WTC11 (cell line): ENCODE results near the gene PSME4. TPM values are rescaled to one million over a fixed set of nuclear protein-coding genes. Genes with fewer than 3 reads are reported as not detected.

Experiments used
- ATAC-seq: fragments of 200-7000 bp; cut with Tn5 transposase; 2 replicates; pipeline ENCODE4 v1.10.0; 2021; ENCODE audit warnings: mild to moderate bottlenecking, moderate library complexity
- CTCF ChIA-PET: fragments of 300-600 bp; sonication (Branson Sonifier 250); formaldehyde crosslinking; loops from one replicate; lab custom pipeline; 2021; ENCODE audit warnings: antibody characterized with exemption; lab: Charles Lee
- POLR2A ChIA-PET: fragments of 350-600 bp; sonication (Branson Sonifier 250); formaldehyde crosslinking; loops from one replicate; lab custom pipeline; 2021; ENCODE audit warnings: antibody characterized with exemption; lab: Charles Lee
- DNase-seq: peaks from one replicate; pipeline ENCODE4 v3.0.0; 2021; ENCODE audit warnings: low spot score
- H3K27ac Mint-ChIP-seq: 2 replicates; pipeline ENCODE4 v1.8.0; 2021; ENCODE audit warnings: mixed read lengths
- H3K27me3 Mint-ChIP-seq: 2 replicates; pipeline ENCODE4 v1.8.0; 2021; ENCODE audit warnings: low read depth, mild to moderate bottlenecking, moderate library complexity, mixed read lengths
- H3K36me3 Mint-ChIP-seq: 2 replicates; pipeline ENCODE4 v1.8.0; 2021; ENCODE audit warnings: mixed read lengths
- H3K4me1 Mint-ChIP-seq: 2 replicates; pipeline ENCODE4 v1.8.0; 2022; ENCODE audit warnings: mixed read lengths
- H3K4me3 Mint-ChIP-seq: 2 replicates; pipeline ENCODE4 v1.8.0; 2021; ENCODE audit warnings: mild to moderate bottlenecking, moderate library complexity, mixed read lengths
- H3K9me3 Mint-ChIP-seq: 2 replicates; pipeline ENCODE4 v1.8.0; 2021; ENCODE audit warnings: mixed read lengths
- AR ChIP-seq: fragments of 250-450 bp; sonication (Bioruptor Pico); IDR thresholded peaks from 2 replicates; pipeline ENCODE4 v1.9.0; 2021; ENCODE audit warnings: mild to moderate bottlenecking
- CDX4 ChIP-seq: fragments of 250-450 bp; sonication (Bioruptor Pico); IDR thresholded peaks from 2 replicates; pipeline ENCODE4 v1.9.0; 2021; ENCODE audit warnings: moderate library complexity, mild to moderate bottlenecking, inconsistent platforms, borderline replicate concordance
- CREB1 ChIP-seq: sonication (generic); formaldehyde crosslinking; IDR thresholded peaks from 2 replicates; pipeline ENCODE4 v1.8.0; 2023; ENCODE audit warnings: mild to moderate bottlenecking, missing genetic modification reagents
- E2F1 ChIP-seq: sonication (generic); formaldehyde crosslinking; IDR thresholded peaks from 2 replicates; pipeline ENCODE4 v1.8.0; 2022; ENCODE audit warnings: mild to moderate bottlenecking, missing genetic modification reagents
- ELF4 ChIP-seq: sonication (generic); formaldehyde crosslinking; IDR thresholded peaks from 2 replicates; pipeline ENCODE4 v1.8.1; 2022; ENCODE audit warnings: low read depth, mild to moderate bottlenecking, moderate library complexity, missing genetic modification reagents
- ETV6 ChIP-seq: sonication (generic); formaldehyde crosslinking; IDR thresholded peaks from 2 replicates; pipeline ENCODE4 v1.8.1; 2022; ENCODE audit warnings: mild to moderate bottlenecking, missing genetic modification reagents
- GABPB1 ChIP-seq: sonication (generic); formaldehyde crosslinking; IDR thresholded peaks from 2 replicates; pipeline ENCODE4 v1.8.1; 2023; ENCODE audit warnings: mild to moderate bottlenecking, missing genetic modification reagents
- GTF2I ChIP-seq: fragments of 250-450 bp; sonication (Bioruptor Pico); conservative IDR thresholded peaks from 2 replicates; pipeline ENCODE4 v1.4.0; 2021; ENCODE audit warnings: mild to moderate bottlenecking
- HMGXB4 ChIP-seq: sonication (generic); formaldehyde crosslinking; IDR thresholded peaks from 2 replicates; pipeline ENCODE4 v1.8.1; 2023; ENCODE audit warnings: mild to moderate bottlenecking, moderate library complexity, missing genetic modification reagents
- JAZF1 ChIP-seq: fragments of 250-450 bp; sonication (Bioruptor Pico); IDR thresholded peaks from 2 replicates; pipeline ENCODE4 v1.9.0; 2021; ENCODE audit warnings: moderate library complexity, mild to moderate bottlenecking, inconsistent platforms
- JUN ChIP-seq: sonication (generic); formaldehyde crosslinking; IDR thresholded peaks from 2 replicates; pipeline ENCODE4 v1.8.0; 2023; ENCODE audit warnings: mild to moderate bottlenecking, missing genetic modification reagents
- MXD4 ChIP-seq: fragments of 250-450 bp; sonication (Bioruptor Pico); IDR thresholded peaks from 2 replicates; pipeline ENCODE4 v1.8.0; 2021; ENCODE audit warnings: mild to moderate bottlenecking, moderate library complexity, borderline replicate concordance
- NFATC4 ChIP-seq: fragments of 250-450 bp; sonication (Bioruptor Pico); IDR thresholded peaks from 2 replicates; pipeline ENCODE4 v1.9.0; 2021; ENCODE audit warnings: mild to moderate bottlenecking
- NFE2L1 ChIP-seq: sonication (generic); formaldehyde crosslinking; IDR thresholded peaks from 2 replicates; pipeline ENCODE4 v1.8.1; 2023; ENCODE audit warnings: missing genetic modification reagents
- NFYB ChIP-seq: sonication (generic); formaldehyde crosslinking; conservative IDR thresholded peaks from 2 replicates; pipeline ENCODE4 v1.8.0; 2022; ENCODE audit warnings: low read depth, missing genetic modification reagents
- SP1 ChIP-seq: sonication (generic); formaldehyde crosslinking; conservative IDR thresholded peaks from 2 replicates; pipeline ENCODE4 v1.8.1; 2022; ENCODE audit warnings: missing genetic modification reagents
- TCF7 ChIP-seq: sonication (generic); formaldehyde crosslinking; IDR thresholded peaks from 2 replicates; pipeline ENCODE4 v1.8.0; 2022; ENCODE audit warnings: mild to moderate bottlenecking, low read depth, missing genetic modification reagents, moderate library complexity
- TP53 ChIP-seq: sonication (generic); formaldehyde crosslinking; IDR thresholded peaks from 2 replicates; pipeline ENCODE4 v1.8.1; 2023; ENCODE audit warnings: mild to moderate bottlenecking, missing genetic modification reagents
- ZBTB21 ChIP-seq: sonication (generic); formaldehyde crosslinking; IDR thresholded peaks from 2 replicates; pipeline ENCODE4 v1.8.1; 2023; ENCODE audit warnings: mild to moderate bottlenecking, missing genetic modification reagents, borderline replicate concordance
- ZBTB43 ChIP-seq: sonication (generic); formaldehyde crosslinking; IDR thresholded peaks from 2 replicates; pipeline ENCODE4 v1.8.1; 2023; ENCODE audit warnings: mild to moderate bottlenecking, missing genetic modification reagents
- ZNF138 ChIP-seq: sonication (generic); formaldehyde crosslinking; conservative IDR thresholded peaks from 2 replicates; pipeline ENCODE4 v1.8.1; 2022; ENCODE audit warnings: mild to moderate bottlenecking, moderate library complexity, missing genetic modification reagents
- ZNF532 ChIP-seq: fragments of 250-450 bp; sonication (Bioruptor Pico); IDR thresholded peaks from 2 replicates; pipeline ENCODE4 v1.9.0; 2021; ENCODE audit warnings: mild to moderate bottlenecking, borderline replicate concordance
- ZNF671 ChIP-seq: fragments of 250-450 bp; sonication (Bioruptor Pico); IDR thresholded peaks from 2 replicates; pipeline ENCODE4 v1.8.0; 2021; ENCODE audit warnings: mild to moderate bottlenecking
- total RNA-seq: library from RNA; stranded (reverse); gene quantifications from 3 replicates; pipeline ENCODE4 v1.2.3, GENCODE V29; 2021

Gene PSME4
- total RNA-seq, 1 experiment from 2014 or later, result 91.9 TPM

GRCh38 chr2:53874401-53874950 is 96.3 kb downstream of the PSME4 start:
- 0 out of 2 replicates have a peak, but pooled peaks cover 3% of the 10 kb centered on the region for H3K4me1 Mint-ChIP-seq
- H3K27ac Mint-ChIP-seq, result no peak overlapping the region
- H3K4me3 Mint-ChIP-seq, result no peak overlapping the region
- ATAC-seq, result no peak
- DNase-seq, result no peak
- no peaks in the 10 kb centered on the region for H3K27me3 Mint-ChIP-seq
- H3K9me3 Mint-ChIP-seq, result peaks cover 15% of the 10 kb centered on the region
- H3K36me3 Mint-ChIP-seq, result peaks cover 50% of the 10 kb centered on the region
- TF ChIP-seq ZBTB43 (CRISPR knock-in tag), result no peak
- no peak for TF ChIP-seq AR (CRISPR knock-in tag)
- TF ChIP-seq TCF7 (CRISPR knock-in tag), result no peak
- TF ChIP-seq GABPB1 (CRISPR knock-in tag), result no peak
- TF ChIP-seq ETV6, result no peak
- TF ChIP-seq ELF4 (CRISPR knock-in tag), result no peak
- no peak for TF ChIP-seq TP53 (CRISPR knock-in tag)
- TF ChIP-seq CDX4 (CRISPR knock-in tag), result no peak
- TF ChIP-seq MXD4, result no peak
- TF ChIP-seq E2F1 (CRISPR knock-in tag), result no peak
- TF ChIP-seq JAZF1, result no peak
- TF ChIP-seq SP1 (CRISPR knock-in tag), result no peak
- no peak for TF ChIP-seq ZNF671 (CRISPR knock-in tag)
- POLR2A ChIA-PET, result no interaction called here
- CTCF ChIA-PET, result no interaction called here

- ATAC-seq, result no peak
- Mint-ChIP-seq H3K27ac (no peak overlapping the region), H3K4me3 (no peak overlapping the region), H3K36me3 (peaks cover 31% of the 10 kb centered on the region), H3K4me1 (no peaks in the 10 kb centered on the region), H3K9me3 (no peaks in the 10 kb centered on the region), H3K27me3 (no peaks in the 10 kb centered on the region)
- no peak for DNase-seq
- POLR2A ChIA-PET, result interaction anchor here (0.6 kb wide), 1 partner anchor 11 kb away, joined by 3 read pairs; no protein-coding TSS in a partner anchor
- CTCF ChIA-PET, result interaction anchor here (0.6 kb wide), 1 partner anchor 1718 kb away, joined by 3 read pairs; no protein-coding TSS in a partner anchor
- TF ChIP-seq ZNF532 (CRISPR knock-in tag) (no peak), TCF7 (CRISPR knock-in tag) (no peak), ZNF138 (no peak), NFYB (CRISPR knock-in tag) (no peak), GTF2I (no peak), CREB1 (no peak), ZBTB21 (no peak), SP1 (CRISPR knock-in tag) (no peak), JUN (CRISPR knock-in tag) (no peak), HMGXB4 (CRISPR knock-in tag) (no peak), NFATC4 (CRISPR knock-in tag) (no peak), E2F1 (CRISPR knock-in tag) (no peak), NFE2L1 (no peak)
These were observed 103.0 kb downstream of the PSME4 start for GRCh38 chr2:53867773-53868172.
